ENCODE results near the gene RXFP1. TPM values are rescaled to one million over a fixed set of nuclear protein-coding genes. Genes with fewer than 3 reads are reported as not detected.

RXFP1 gene
- total RNA-seq, 1 experiment from 2014 or later: not detected

DNA sequence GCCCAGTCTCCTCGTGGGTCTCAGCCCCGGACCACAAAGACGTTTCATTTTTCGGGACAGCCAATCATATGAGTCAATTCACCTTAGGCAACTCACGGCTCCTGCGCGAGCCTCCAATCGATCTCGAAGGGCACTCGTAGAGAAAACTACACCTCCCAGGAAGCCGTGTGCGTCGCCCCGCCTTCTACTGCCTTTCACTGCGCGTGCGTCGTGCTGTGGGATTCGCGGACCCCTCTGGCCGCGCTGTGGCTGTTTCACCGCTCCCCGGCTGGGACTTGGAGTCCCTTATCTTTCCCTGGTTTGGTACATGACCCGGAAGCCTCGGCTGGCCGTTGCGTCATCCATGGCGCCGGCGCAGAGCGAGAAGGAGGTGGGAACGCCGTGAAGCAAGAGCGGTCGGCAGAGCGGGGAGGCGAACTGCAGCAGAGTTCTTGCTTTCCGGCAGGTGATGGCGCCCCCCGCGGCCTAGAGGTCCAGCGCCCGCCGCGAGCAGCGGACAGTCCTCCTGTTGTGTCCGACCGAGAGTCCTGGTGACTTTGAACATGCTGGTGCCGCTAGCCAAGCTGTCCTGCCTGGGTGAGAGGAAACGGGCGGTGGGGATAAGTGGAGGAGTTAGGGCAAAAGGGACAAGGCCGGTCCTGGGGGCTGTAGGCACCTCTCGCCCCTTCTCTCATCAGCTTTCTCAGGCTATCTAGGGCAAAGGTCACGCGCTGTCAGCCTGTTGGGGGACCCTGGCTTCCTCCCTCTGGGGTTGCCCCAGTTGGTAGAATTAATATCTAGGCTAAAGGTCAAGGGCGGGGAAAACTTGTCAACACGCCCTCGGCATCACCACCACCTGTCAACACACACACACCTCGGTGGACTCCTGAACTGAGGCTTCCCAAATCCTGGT is 150.5 kb downstream of the RXFP1 start, which contains the start of gene ETFDH:
Gene ETFDH, plus strand, starts transcription at position 382 of the 892 bp plus-strand sequence. Its CDS starts 161 bp downstream, at position 543.
- H3K4me1 ChIP-seq (ENCODE audit: control insufficient read depth, insufficient read depth, low read length): no peaks in the 10 kb centered on the region
- H3K9me3 ChIP-seq (ENCODE audit: control insufficient read depth, insufficient read depth, low read depth, low read length): no peaks in the 10 kb centered on the region
- no peaks in the 10 kb centered on the region for H3K27me3 ChIP-seq (ENCODE audit: control insufficient read depth, insufficient read depth, low read length)
- intact Hi-C loops (cut with micrococcal nuclease; ENCODE audit: unreplicated experiment) (no loop called here), in situ Hi-C loops (cut with HindIII; ENCODE audit: low pct_unique_long_range_greater_than_20kb, low sequenced_read_pairs) (no loop called here)
- peak; percentile 96 for ATAC-seq
- peak within 1 kb of the TSS; percentile 86 for H3K27ac ChIP-seq (ENCODE audit: low read length)
- POLR2A ChIA-PET: no interaction called here
- CTCF ChIA-PET: no interaction called here
- TSS peak; percentile 83 for BruUV-seq (replicated peaks)
- peak within 1 kb of the TSS; percentile 76 to 85 for H3K4me3 ChIP-seq (ENCODE audit: low read depth in 2 of 2, low read length in 2 of 2)
- H3K36me3 ChIP-seq (ENCODE audit: control insufficient read depth, insufficient read depth, low read length): no peaks in the 10 kb centered on the region; the same call in 1 of the 2 replicates
- TF ChIP-seq, protein P1, sequence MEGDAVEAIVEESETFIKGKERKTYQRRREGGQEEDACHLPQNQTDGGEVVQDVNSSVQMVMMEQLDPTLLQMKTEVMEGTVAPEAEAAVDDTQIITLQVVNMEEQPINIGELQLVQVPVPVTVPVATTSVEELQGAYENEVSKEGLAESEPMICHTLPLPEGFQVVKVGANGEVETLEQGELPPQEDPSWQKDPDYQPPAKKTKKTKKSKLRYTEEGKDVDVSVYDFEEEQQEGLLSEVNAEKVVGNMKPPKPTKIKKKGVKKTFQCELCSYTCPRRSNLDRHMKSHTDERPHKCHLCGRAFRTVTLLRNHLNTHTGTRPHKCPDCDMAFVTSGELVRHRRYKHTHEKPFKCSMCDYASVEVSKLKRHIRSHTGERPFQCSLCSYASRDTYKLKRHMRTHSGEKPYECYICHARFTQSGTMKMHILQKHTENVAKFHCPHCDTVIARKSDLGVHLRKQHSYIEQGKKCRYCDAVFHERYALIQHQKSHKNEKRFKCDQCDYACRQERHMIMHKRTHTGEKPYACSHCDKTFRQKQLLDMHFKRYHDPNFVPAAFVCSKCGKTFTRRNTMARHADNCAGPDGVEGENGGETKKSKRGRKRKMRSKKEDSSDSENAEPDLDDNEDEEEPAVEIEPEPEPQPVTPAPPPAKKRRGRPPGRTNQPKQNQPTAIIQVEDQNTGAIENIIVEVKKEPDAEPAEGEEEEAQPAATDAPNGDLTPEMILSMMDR (IDR thresholded peaks at IDR 0.05): peak; percentile 82
- TF ChIP-seq, protein P2, sequence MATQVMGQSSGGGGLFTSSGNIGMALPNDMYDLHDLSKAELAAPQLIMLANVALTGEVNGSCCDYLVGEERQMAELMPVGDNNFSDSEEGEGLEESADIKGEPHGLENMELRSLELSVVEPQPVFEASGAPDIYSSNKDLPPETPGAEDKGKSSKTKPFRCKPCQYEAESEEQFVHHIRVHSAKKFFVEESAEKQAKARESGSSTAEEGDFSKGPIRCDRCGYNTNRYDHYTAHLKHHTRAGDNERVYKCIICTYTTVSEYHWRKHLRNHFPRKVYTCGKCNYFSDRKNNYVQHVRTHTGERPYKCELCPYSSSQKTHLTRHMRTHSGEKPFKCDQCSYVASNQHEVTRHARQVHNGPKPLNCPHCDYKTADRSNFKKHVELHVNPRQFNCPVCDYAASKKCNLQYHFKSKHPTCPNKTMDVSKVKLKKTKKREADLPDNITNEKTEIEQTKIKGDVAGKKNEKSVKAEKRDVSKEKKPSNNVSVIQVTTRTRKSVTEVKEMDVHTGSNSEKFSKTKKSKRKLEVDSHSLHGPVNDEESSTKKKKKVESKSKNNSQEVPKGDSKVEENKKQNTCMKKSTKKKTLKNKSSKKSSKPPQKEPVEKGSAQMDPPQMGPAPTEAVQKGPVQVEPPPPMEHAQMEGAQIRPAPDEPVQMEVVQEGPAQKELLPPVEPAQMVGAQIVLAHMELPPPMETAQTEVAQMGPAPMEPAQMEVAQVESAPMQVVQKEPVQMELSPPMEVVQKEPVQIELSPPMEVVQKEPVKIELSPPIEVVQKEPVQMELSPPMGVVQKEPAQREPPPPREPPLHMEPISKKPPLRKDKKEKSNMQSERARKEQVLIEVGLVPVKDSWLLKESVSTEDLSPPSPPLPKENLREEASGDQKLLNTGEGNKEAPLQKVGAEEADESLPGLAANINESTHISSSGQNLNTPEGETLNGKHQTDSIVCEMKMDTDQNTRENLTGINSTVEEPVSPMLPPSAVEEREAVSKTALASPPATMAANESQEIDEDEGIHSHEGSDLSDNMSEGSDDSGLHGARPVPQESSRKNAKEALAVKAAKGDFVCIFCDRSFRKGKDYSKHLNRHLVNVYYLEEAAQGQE (IDR thresholded peaks at IDR 0.05; ENCODE audit: insufficient read depth in 1 of 2, low read depth in 2 of 2, low read length in 1 of 2): 0 out of 4 replicates have a peak, but pooled peaks of 1 of the 2 experiments have one; percentile 40
- no peak for TF ChIP-seq TCF7L2 (IDR thresholded peaks at IDR 0.05; ENCODE audit: low read depth, low read length)
- peak; percentile 33; the same call in 1 of the 2 replicates for TF ChIP-seq POLR2AphosphoS5 (IDR thresholded peaks at IDR 0.05; ENCODE audit: low read depth, low read length)
- TF ChIP-seq SIN3A (IDR thresholded peaks at IDR 0.05; ENCODE audit: borderline replicate concordance, insufficient read depth, low read depth, low read length): peak; percentile 12; the same call in 1 of the 2 replicates
- peak; percentile 97 for DNase-seq (ENCODE audit: low read depth, low spot score)

DNA sequence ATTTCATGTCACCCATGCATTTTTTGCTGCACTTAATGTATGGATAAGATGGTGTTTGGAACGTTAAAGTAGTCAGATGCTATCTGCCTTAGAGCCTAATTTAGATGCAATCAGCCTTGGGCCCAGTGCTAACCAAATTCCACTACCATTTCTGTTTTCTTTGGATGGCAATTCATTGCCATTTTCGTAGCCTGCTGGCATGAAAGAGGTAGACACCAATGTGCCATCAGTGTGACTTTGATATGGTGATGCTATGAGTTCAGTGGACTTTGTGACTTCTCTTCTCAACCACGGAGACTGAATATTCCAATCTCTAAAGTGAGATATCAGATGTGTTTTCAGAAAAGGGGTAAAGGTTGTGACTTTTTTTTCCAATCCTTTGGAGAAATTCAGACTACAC is 152.0 kb downstream of the RXFP1 start:
- no peak for ATAC-seq
- no peaks in the 10 kb centered on the region for H3K36me3 ChIP-seq (ENCODE audit: control insufficient read depth, insufficient read depth, low read length)
- H3K4me1 ChIP-seq (ENCODE audit: control insufficient read depth, insufficient read depth, low read length): no peaks in the 10 kb centered on the region
- TF ChIP-seq SIN3A (IDR thresholded peaks at IDR 0.05; ENCODE audit: borderline replicate concordance, insufficient read depth, low read depth, low read length) (no peak), POLR2AphosphoS5 (IDR thresholded peaks at IDR 0.05; ENCODE audit: low read depth, low read length) (no peak), TCF7L2 (IDR thresholded peaks at IDR 0.05; ENCODE audit: low read depth, low read length) (no peak)
- TF ChIP-seq, protein P1 (IDR thresholded peaks at IDR 0.05): no peak
- TF ChIP-seq, protein P2 (IDR thresholded peaks at IDR 0.05; ENCODE audit: insufficient read depth in 1 of 2, low read depth in 2 of 2, low read length in 1 of 2): no peak
- H3K27ac ChIP-seq (ENCODE audit: low read length): no peak overlapping the region
- no peaks in the 10 kb centered on the region for H3K27me3 ChIP-seq (ENCODE audit: control insufficient read depth, insufficient read depth, low read length)
- no TSS peak for BruUV-seq (replicated peaks)
- CTCF ChIA-PET: no interaction called here
- no peaks in the 10 kb centered on the region for H3K9me3 ChIP-seq (ENCODE audit: control insufficient read depth, insufficient read depth, low read depth, low read length)
- in situ Hi-C loops (cut with HindIII; ENCODE audit: low pct_unique_long_range_greater_than_20kb, low sequenced_read_pairs) (no loop called here), intact Hi-C loops (cut with micrococcal nuclease; ENCODE audit: unreplicated experiment) (no loop called here)
- no peak overlapping the region for H3K4me3 ChIP-seq (ENCODE audit: low read depth in 2 of 2, low read length in 2 of 2)
- POLR2A ChIA-PET: no interaction called here
- no peak for DNase-seq (ENCODE audit: low read depth, low spot score)
